Colonic mucosa (tissue), 4 donors: ENCODE data around the gene EYA2. TPM values are rescaled to one million over a fixed set of nuclear protein-coding genes. Genes with fewer than 3 reads are reported as not detected.

Experiments
- DNase-seq: peaks from one replicate; pipeline ENCODE4 v3.0.0-alpha.2; 2020
- H3K27ac ChIP-seq: fragments of 200-600 bp; one replicate; pipeline ENCODE4 v1.8.0; 2021
- H3K27me3 ChIP-seq: fragments of 200-600 bp; one replicate; pipeline ENCODE4 v1.8.0; 2021
- H3K36me3 ChIP-seq: fragments of 200-600 bp; one replicate; pipeline ENCODE4 v1.8.0; 2021
- H3K4me1 ChIP-seq: fragments of 200-600 bp; one replicate; pipeline ENCODE4 v1.8.0; 2021; ENCODE audit warnings: mild to moderate bottlenecking
- H3K4me3 ChIP-seq: fragments of 200-600 bp; one replicate; pipeline ENCODE4 v1.8.0; 2021
- H3K9ac ChIP-seq, 2 donors: one replicate each; pipeline ENCODE4 v1.7.0; 2013; ENCODE audit warnings: control low read depth in 2 of 2, low read depth in 2 of 2, low read length in 2 of 2
- H3K9me3 ChIP-seq: fragments of 200-600 bp; one replicate; pipeline ENCODE4 v1.8.0; 2021
- CTCF ChIP-seq: fragments of 200-600 bp; IDR thresholded peaks from one replicate; pipeline ENCODE4 v1.8.0; 2022; ENCODE audit warnings: antibody characterized with exemption, mild to moderate bottlenecking
- intact Hi-C: fragments of 100-400 bp; cut with DNase I; formaldehyde crosslinking; loops from one replicate; pipeline ENCODE4 v1.14.1; 2022
- total RNA-seq, 2 donors: library from RNA; stranded (reverse); fragmentation: NEBNext Ultra II Directional in 1 of 2; extraction: Animal tissue kit (Norgen Biotek cat#: 25700) in 1 of 2; gene quantifications; one replicate each; pipeline ENCODE4 v1.2.1, GENCODE V29; 2021
- donor health status: healthy.
- donor health status: DM: no; HTN: no; CAD: no.
- donor health status: DM: no; HTN: no; CAD: no.

The EYA2 gene
- total RNA-seq, 2 donors from 2014 or later = 8.9 to 16.8 TPM

- intact Hi-C loops = no loop called here
- TF ChIP-seq CTCF = no peak
- Histone ChIP-seq H3K27ac (no peak overlapping the region), H3K4me1 (no peaks in the 10 kb centered on the region), H3K9ac (no peak overlapping the region), H3K9me3 (no peaks in the 10 kb centered on the region), H3K4me3 (no peak overlapping the region), H3K27me3 (no peaks in the 10 kb centered on the region), H3K36me3 (no peaks in the 10 kb centered on the region)
- no peak for DNase-seq
These were observed 68.0 kb downstream of the EYA2 start for GRCh38 chr20:46962452-46963195.

GRCh38 chr20:46963196-46963529, 68.5 kb downstream of the EYA2 start:
- no peak overlapping the region for H3K27ac ChIP-seq
- no peaks in the 10 kb centered on the region for H3K9me3 ChIP-seq
- H3K36me3 ChIP-seq = no peaks in the 10 kb centered on the region
- TF ChIP-seq CTCF = no peak
- no peak overlapping the region for H3K4me3 ChIP-seq
- DNase-seq = no peak
- intact Hi-C loops = no loop called here
- no peaks in the 10 kb centered on the region for H3K27me3 ChIP-seq
- H3K4me1 ChIP-seq = no peaks in the 10 kb centered on the region
- H3K9ac ChIP-seq = no peak overlapping the region

GRCh38 chr20:46963758-46964617, 69.3 kb downstream of the EYA2 start:
- intact Hi-C loops = no loop called here
- H3K36me3 ChIP-seq = no peaks in the 10 kb centered on the region
- no peak for TF ChIP-seq CTCF

GRCh38 chr20:46964618-46965455, 70.2 kb downstream of the EYA2 start:
- Histone ChIP-seq H3K9ac (no peak overlapping the region), H3K27me3 (no peaks in the 10 kb centered on the region), H3K4me3 (no peak overlapping the region), H3K36me3 (no peaks in the 10 kb centered on the region), H3K4me1 (no peaks in the 10 kb centered on the region), H3K9me3 (no peaks in the 10 kb centered on the region), H3K27ac (no peak overlapping the region)
- no peak for DNase-seq
- intact Hi-C loops = no loop called here
- no peak for TF ChIP-seq CTCF

More at GRCh38 chr20:46963758-46964617, 69.3 kb downstream of the EYA2 start:
- Histone ChIP-seq H3K9ac (no peak overlapping the region), H3K9me3 (no peaks in the 10 kb centered on the region), H3K4me1 (no peaks in the 10 kb centered on the region), H3K4me3 (no peak overlapping the region), H3K27ac (no peak overlapping the region), H3K27me3 (no peaks in the 10 kb centered on the region)
- no peak for DNase-seq

- H3K27me3 ChIP-seq = no peaks in the 10 kb centered on the region
- H3K9me3 ChIP-seq = no peaks in the 10 kb centered on the region
- H3K36me3 ChIP-seq = no peaks in the 10 kb centered on the region
- no peak for DNase-seq
- intact Hi-C loops = no loop called here
- H3K4me3 ChIP-seq = no peak overlapping the region
- no peak for TF ChIP-seq CTCF
- no peak overlapping the region for H3K27ac ChIP-seq
- no peak overlapping the region for H3K9ac ChIP-seq
- H3K4me1 ChIP-seq = no peaks in the 10 kb centered on the region
These were observed 70.8 kb downstream of the EYA2 start for GRCh38 chr20:46965477-46965876.
